ENCODE results near the gene SLC9A7.
A peak's percentile ranks its signal among the peaks of the same experiment; 100 is the strongest.

The SLC9A7 gene

GRCh38 chrX:46758956-46759644, at the start of gene SLC9A7 (continued):
- TF ChIP-seq ZNF138 (tag by site-specific recombination; IDR thresholded peaks at IDR 0.05; ENCODE audit: borderline replicate concordance) (no peak), FEZF1 (tag by site-specific recombination; IDR thresholded peaks at IDR 0.05) (no peak), MYNN (tag by site-specific recombination; IDR thresholded peaks at IDR 0.05; ENCODE audit: borderline replicate concordance) (no peak), ZNF391 (tag by site-specific recombination; IDR thresholded peaks at IDR 0.05; ENCODE audit: borderline replicate concordance, low read depth) (peak; percentile 27; the same call in 1 of the 2 replicates), ZNF792 (tag by site-specific recombination; IDR thresholded peaks at IDR 0.05) (no peak), ZNF660 (tag by site-specific recombination; IDR thresholded peaks at IDR 0.05) (0 out of 2 replicates have a peak, but pooled peaks have one; percentile 40), ZNF558 (tag by site-specific recombination; IDR thresholded peaks at IDR 0.05) (no peak), ZNF37A (tag by site-specific recombination; IDR thresholded peaks at IDR 0.05) (no peak), ZNF501 (tag by site-specific recombination; IDR thresholded peaks at IDR 0.05) (0 out of 2 replicates have a peak, but pooled peaks have one; percentile 50), ZNF600 (tag by site-specific recombination; IDR thresholded peaks at IDR 0.05) (peak; percentile 65), ZBTB1 (tag by site-specific recombination; IDR thresholded peaks at IDR 0.05) (no peak), ZNF214 (tag by site-specific recombination; IDR thresholded peaks at IDR 0.05; ENCODE audit: borderline replicate concordance) (no peak), ZFP41 (tag by site-specific recombination; IDR thresholded peaks at IDR 0.05; ENCODE audit: borderline replicate concordance) (no peak), ZNF626 (tag by site-specific recombination; IDR thresholded peaks at IDR 0.05) (no peak), ZNF266 (tag by site-specific recombination; IDR thresholded peaks at IDR 0.05; ENCODE audit: low read depth) (no peak), ZNF155 (tag by site-specific recombination; IDR thresholded peaks at IDR 0.05) (no peak), ZNF639 (tag by site-specific recombination; IDR thresholded peaks at IDR 0.05) (no peak), ZNF140 (tag by site-specific recombination; IDR thresholded peaks at IDR 0.05) (no peak), ZNF24 (tag by site-specific recombination; IDR thresholded peaks at IDR 0.05) (no peak), ZNF544 (tag by site-specific recombination; IDR thresholded peaks at IDR 0.05) (no peak), ZFP69B (tag by site-specific recombination; IDR thresholded peaks at IDR 0.05) (peak; percentile 48; the same call in 1 of the 2 replicates), ZNF654 (tag by site-specific recombination; IDR thresholded peaks at IDR 0.05; ENCODE audit: low read depth) (peak; percentile 68), MEIS1 (CRISPR knock-in tag; IDR thresholded peaks at IDR 0.05; ENCODE audit: borderline replicate concordance) (no peak), ZBTB8A (tag by site-specific recombination; IDR thresholded peaks at IDR 0.05) (0 out of 2 replicates have a peak, but pooled peaks have one; percentile 14), ZNF174 (tag by site-specific recombination; IDR thresholded peaks at IDR 0.05) (no peak), ZNF707 (tag by site-specific recombination; IDR thresholded peaks at IDR 0.05) (no peak), REST (tag by site-specific recombination; IDR thresholded peaks at IDR 0.05) (no peak), ZNF221 (tag by site-specific recombination; IDR thresholded peaks at IDR 0.05; ENCODE audit: borderline replicate concordance) (no peak), ZNF449 (tag by site-specific recombination; IDR thresholded peaks at IDR 0.05) (no peak), INSM2 (tag by site-specific recombination; IDR thresholded peaks at IDR 0.05) (0 out of 2 replicates have a peak, but pooled peaks have one; percentile 15), ZNF26 (tag by site-specific recombination; IDR thresholded peaks at IDR 0.05) (no peak), BCL11B (tag by site-specific recombination; IDR thresholded peaks at IDR 0.05; ENCODE audit: low read depth) (no peak)
